ENCODE data around the gene TMEM120A.

TMEM120A gene

DNA sequence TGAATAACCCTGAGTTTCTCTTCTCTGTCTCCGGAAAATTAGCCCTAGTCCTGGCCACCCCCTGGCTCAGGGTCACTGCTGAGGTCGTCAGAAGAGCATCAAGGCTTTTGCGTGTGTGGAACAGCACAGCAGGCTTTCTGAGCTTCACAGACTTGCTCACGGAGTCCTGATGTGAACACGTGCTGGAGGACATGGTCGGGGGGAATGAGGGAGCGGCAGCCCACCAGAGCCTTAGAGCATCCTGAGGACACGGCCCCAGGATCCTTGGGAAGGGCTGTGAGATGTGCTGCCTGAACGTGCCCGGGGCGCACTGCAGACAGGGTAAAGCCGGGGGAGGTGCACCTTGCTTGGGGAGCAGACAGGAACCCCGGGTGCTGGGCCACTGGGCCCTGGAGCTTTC, 28.8 kb downstream of the TMEM120A start:
- Histone ChIP-seq H3K4me1 (ENCODE audit: insufficient read depth, low read length) (no peaks in the 10 kb centered on the region; the same call in 1 of the 2 replicates), H3K9ac (ENCODE audit: low read depth, low read length) (no peak overlapping the region), H3K36me3 (ENCODE audit: insufficient read depth, low read length) (no peaks in the 10 kb centered on the region), H3K9me3 (ENCODE audit: control insufficient read depth, insufficient read depth, low read length) (no peaks in the 10 kb centered on the region)

DNA sequence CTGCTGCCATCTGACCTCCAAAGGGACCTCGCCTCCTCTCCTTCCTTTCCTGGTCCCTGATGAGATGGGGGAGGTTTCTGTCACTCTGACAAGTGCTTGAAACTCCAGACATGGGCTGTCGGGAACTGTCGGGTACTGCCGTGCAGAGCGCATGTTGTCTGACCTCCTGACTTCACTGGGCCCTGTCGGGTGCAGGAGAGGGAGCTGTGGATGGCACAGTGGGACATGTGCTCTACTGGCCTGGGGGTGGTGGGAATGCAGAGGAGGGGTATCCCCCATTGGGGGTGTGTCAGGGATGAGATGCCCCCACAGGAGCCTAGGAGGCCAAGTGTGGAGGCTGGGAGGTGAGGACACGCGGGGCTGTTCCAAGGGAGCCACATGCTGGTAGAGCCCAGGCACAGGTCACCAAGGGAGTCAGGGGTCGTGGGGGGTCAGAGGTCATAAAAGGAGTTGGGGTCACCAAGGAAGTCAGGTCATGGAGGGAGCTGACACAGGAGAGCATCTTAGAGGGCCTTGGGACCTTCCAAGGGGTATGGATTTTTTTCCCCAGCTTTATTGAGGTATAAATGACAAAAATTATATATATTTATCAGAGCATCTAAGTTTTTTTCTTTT, 30.9 kb downstream of the TMEM120A start:
- Histone ChIP-seq H3K4me1 (ENCODE audit: insufficient read depth, low read length) (no peaks in the 10 kb centered on the region), H3K36me3 (ENCODE audit: insufficient read depth, low read length) (no peaks in the 10 kb centered on the region), H3K9me3 (ENCODE audit: control insufficient read depth, insufficient read depth, low read length) (no peaks in the 10 kb centered on the region), H3K9ac (ENCODE audit: low read depth, low read length) (no peak overlapping the region)

DNA sequence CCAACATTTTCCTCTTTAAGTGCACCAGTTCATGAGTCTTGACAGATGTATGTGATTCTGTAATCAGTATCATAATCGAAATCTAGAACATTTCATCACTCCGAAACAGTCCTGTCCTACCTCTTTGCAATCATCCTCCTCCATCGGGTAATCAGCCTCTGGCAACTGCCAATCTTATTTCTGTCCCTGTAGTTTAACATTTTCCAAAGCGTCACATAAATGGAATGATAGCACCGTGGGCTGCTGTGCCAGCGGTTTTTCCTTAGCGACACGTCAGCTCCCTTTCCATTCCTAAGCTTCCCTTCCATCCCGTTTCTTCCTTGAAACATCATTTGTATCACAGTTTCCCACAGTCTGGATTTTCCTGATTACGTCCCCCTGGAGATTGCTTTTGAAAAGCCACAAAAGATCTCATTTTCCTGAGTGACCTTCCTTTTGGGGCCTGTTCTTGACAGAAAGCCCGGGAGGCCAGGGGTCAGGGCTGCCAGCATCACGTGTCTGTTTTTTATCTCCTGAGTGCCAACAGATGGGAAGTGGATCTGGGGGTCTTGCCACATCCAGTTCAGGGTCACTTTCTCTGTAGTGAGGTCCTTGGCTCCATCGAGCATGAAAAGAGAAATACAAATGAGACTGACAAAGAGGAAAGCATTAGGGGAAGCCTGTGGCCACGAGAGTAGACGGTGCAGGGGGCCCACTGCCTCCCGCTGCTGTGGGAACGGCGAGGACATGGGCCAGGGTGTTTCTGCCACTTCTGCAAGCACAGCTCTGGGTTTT, 31.6 kb downstream of the TMEM120A start:
- no peak overlapping the region for H3K9ac ChIP-seq (ENCODE audit: low read depth, low read length)

GRCh38 chr7:75961218-75961617, 33.2 kb downstream of the TMEM120A start:
- H3K4me1 ChIP-seq (ENCODE audit: insufficient read depth, low read length) = peaks cover 16% of the 10 kb centered on the region
- H3K9ac ChIP-seq (ENCODE audit: low read depth, low read length) = no peak overlapping the region
- no peaks in the 10 kb centered on the region for H3K36me3 ChIP-seq (ENCODE audit: insufficient read depth, low read length)
- H3K9me3 ChIP-seq (ENCODE audit: control insufficient read depth, insufficient read depth, low read length) = no peaks in the 10 kb centered on the region

More for the DNA sequence above, 31.6 kb downstream of the TMEM120A start:
- Histone ChIP-seq H3K9me3 (ENCODE audit: control insufficient read depth, insufficient read depth, low read length) (no peaks in the 10 kb centered on the region), H3K36me3 (ENCODE audit: insufficient read depth, low read length) (no peaks in the 10 kb centered on the region), H3K4me1 (ENCODE audit: insufficient read depth, low read length) (peaks cover under 1% of the 10 kb centered on the region; the same call in 1 of the 2 replicates)

DNA sequence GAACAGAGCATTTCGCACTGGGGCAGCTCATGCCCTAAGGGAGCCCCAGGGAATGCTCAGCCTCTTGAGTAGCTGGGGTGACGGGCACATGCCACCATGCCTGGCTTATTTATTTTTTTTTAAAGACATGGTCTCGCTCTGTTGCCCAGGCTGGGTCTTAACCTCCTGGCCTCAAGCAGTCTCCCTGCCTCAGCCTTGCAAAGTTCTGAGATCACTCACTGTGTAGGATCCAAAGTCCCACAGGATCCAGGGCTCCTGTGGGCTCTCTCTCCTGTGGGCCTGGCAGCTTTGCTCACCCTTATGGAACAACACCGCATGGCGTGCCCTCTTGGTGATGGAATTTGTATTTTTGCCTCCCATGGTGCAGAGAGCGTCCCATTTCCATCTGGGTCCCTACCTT, 34.0 kb downstream of the TMEM120A start:
- H3K4me1 ChIP-seq (ENCODE audit: insufficient read depth, low read length) = peaks cover 17% of the 10 kb centered on the region
- H3K9me3 ChIP-seq (ENCODE audit: control insufficient read depth, insufficient read depth, low read length) = no peaks in the 10 kb centered on the region
- H3K9ac ChIP-seq (ENCODE audit: low read depth, low read length) = no peak overlapping the region
- no peaks in the 10 kb centered on the region for H3K36me3 ChIP-seq (ENCODE audit: insufficient read depth, low read length)

DNA sequence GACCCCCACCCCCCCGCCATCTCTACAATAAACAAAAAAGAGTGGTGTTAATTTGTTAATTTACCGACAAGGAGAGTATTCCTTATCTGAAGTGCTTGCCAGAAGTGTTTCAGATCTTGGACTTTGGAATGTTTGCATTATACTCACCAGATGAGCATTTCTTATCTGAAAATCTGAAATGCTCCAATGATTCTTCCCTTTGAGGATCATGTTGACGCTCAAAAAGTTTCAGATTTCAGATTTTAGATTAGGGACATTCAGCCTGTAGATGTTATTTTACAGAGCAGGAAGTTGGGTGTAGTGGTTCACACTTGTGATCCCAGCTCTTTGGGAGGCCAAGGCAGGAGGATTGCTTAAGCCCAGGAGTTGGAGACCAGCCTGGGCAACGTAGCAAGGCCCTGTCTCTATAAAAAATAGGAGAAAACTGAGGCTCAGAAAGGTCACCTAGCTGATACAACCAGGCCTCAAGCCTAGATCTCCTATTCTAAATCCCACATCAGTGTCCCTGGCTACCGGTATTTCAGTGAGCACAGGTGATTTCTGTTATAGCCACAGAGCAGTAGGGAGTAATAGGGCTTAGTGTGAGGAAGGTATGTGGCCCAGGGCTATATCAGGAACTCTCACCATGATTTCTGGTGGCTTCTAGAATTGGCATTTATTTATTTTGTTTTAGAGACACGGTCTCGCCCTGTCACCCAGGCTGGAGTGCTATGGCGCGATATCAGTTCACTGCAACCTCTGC, 35.4 kb downstream of the TMEM120A start:
- Histone ChIP-seq H3K9ac (ENCODE audit: low read depth, low read length) (no peak overlapping the region), H3K36me3 (ENCODE audit: insufficient read depth, low read length) (no peaks in the 10 kb centered on the region), H3K9me3 (ENCODE audit: control insufficient read depth, insufficient read depth, low read length) (no peaks in the 10 kb centered on the region), H3K4me1 (ENCODE audit: insufficient read depth, low read length) (peaks cover 17% of the 10 kb centered on the region)

- no peaks in the 10 kb centered on the region for H3K36me3 ChIP-seq (ENCODE audit: insufficient read depth, low read length)
- H3K9ac ChIP-seq (ENCODE audit: low read depth, low read length) = no peak overlapping the region
- no peaks in the 10 kb centered on the region for H3K9me3 ChIP-seq (ENCODE audit: control insufficient read depth, insufficient read depth, low read length)
- H3K4me1 ChIP-seq (ENCODE audit: insufficient read depth, low read length) = peaks cover 17% of the 10 kb centered on the region
These were observed 37.2 kb downstream of the TMEM120A start for GRCh38 chr7:75957021-75957736.

GRCh38 chr7:75955331-75955955, 39.0 kb downstream of the TMEM120A start:
- Histone ChIP-seq H3K9ac (ENCODE audit: low read depth, low read length) (no peak overlapping the region), H3K36me3 (ENCODE audit: insufficient read depth, low read length) (no peaks in the 10 kb centered on the region), H3K4me1 (ENCODE audit: insufficient read depth, low read length) (peaks cover 17% of the 10 kb centered on the region), H3K9me3 (ENCODE audit: control insufficient read depth, insufficient read depth, low read length) (no peaks in the 10 kb centered on the region)

- H3K36me3 ChIP-seq (ENCODE audit: insufficient read depth, low read length) = no peaks in the 10 kb centered on the region
- H3K9me3 ChIP-seq (ENCODE audit: control insufficient read depth, insufficient read depth, low read length) = no peaks in the 10 kb centered on the region
- H3K9ac ChIP-seq (ENCODE audit: low read depth, low read length) = no peak overlapping the region
- H3K4me1 ChIP-seq (ENCODE audit: insufficient read depth, low read length) = peaks cover 17% of the 10 kb centered on the region
These were observed 40.5 kb downstream of the TMEM120A start for GRCh38 chr7:75953931-75954330.

DNA sequence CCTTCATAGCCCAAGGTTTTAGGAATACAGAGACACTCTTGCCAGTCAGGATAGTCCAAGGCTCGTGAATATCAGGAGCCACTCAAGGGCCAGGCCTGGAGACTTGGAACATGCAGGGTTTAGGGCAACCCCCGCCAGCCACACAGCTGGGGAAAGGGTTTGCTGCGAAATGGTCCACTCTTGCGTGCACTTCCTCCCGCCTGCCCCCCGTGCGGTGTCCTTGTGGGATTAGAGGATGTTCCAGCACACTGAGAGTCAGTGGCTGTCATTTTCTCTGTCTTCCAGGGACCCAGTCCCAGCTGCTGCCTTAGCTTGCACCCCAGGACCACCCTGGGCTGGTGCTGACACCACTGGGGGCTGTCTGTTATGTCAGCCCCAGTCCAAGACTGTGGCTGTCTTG, 41.0 kb downstream of the TMEM120A start:
- no peaks in the 10 kb centered on the region for H3K36me3 ChIP-seq (ENCODE audit: insufficient read depth, low read length)
- H3K9me3 ChIP-seq (ENCODE audit: control insufficient read depth, insufficient read depth, low read length) = no peaks in the 10 kb centered on the region
- H3K4me1 ChIP-seq (ENCODE audit: insufficient read depth, low read length) = peaks cover 17% of the 10 kb centered on the region
- H3K9ac ChIP-seq (ENCODE audit: low read depth, low read length) = no peak overlapping the region

GRCh38 chr7:75951506-75951905, 42.9 kb downstream of the TMEM120A start:
- no peaks in the 10 kb centered on the region for H3K36me3 ChIP-seq (ENCODE audit: insufficient read depth, low read length)
- H3K9ac ChIP-seq (ENCODE audit: low read depth, low read length) = no peak overlapping the region
- H3K4me1 ChIP-seq (ENCODE audit: insufficient read depth, low read length) = 0 out of 2 replicates have a peak, but pooled peaks cover 4% of the 10 kb centered on the region
- no peaks in the 10 kb centered on the region for H3K9me3 ChIP-seq (ENCODE audit: control insufficient read depth, insufficient read depth, low read length)

DNA sequence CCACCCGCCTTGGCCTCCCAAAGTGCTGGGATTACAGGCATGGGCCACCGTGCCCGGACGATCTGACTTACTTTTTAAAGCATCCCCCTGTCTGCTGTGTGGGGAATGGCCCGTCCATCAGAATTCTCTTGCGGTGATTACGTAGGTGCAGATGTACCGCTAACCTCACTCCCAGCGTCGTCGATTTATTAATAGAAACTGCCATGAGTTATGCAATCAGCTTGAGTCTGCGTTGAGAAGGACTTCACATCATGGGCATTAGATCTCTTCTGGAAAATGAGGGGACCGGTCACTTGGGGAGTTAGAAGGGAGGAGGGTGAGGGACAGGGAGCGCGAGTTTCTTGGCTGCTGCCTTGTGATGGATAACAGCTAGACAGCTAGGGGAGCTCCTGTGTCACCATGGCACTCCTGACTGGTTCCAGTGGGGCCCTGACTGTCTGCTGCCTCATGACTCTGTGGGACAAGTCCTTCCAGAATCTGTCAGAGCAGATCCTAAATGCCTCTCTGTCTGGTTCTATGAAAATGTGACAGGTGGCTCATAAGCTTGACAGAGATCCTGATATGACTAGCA, 44.2 kb downstream of the TMEM120A start:
- Histone ChIP-seq H3K9me3 (ENCODE audit: control insufficient read depth, insufficient read depth, low read length) (no peaks in the 10 kb centered on the region), H3K36me3 (ENCODE audit: insufficient read depth, low read length) (no peaks in the 10 kb centered on the region), H3K9ac (ENCODE audit: low read depth, low read length) (no peak overlapping the region)

GRCh38 chr7:75948179-75948578, 46.2 kb downstream of the TMEM120A start:
- H3K36me3 ChIP-seq (ENCODE audit: insufficient read depth, low read length) = no peaks in the 10 kb centered on the region
- no peak overlapping the region for H3K9ac ChIP-seq (ENCODE audit: low read depth, low read length)
- H3K4me1 ChIP-seq (ENCODE audit: insufficient read depth, low read length) = no peaks in the 10 kb centered on the region
- H3K9me3 ChIP-seq (ENCODE audit: control insufficient read depth, insufficient read depth, low read length) = no peaks in the 10 kb centered on the region

More for the DNA sequence above, 44.2 kb downstream of the TMEM120A start:
- no peaks in the 10 kb centered on the region for H3K4me1 ChIP-seq (ENCODE audit: insufficient read depth, low read length)
